ENCODE measurements around the gene RFX3.
A peak's percentile ranks its signal among the peaks of the same experiment; 100 is the strongest.

RFX3 gene

GRCh38 chr9:3525836-3526164 is at the start of gene RFX3:
TSS of gene RFX3 (minus strand) at chr9:3526001. CDS start at chr9:3395588, 130,413 bp downstream.
- peaks cover 24% of the 10 kb centered on the region for H3K36me3 ChIP-seq (ENCODE audit: insufficient read depth, low read length)
- H4K20me1 ChIP-seq (ENCODE audit: insufficient read depth, low read length): no peaks in the 10 kb centered on the region
- no peaks in the 10 kb centered on the region for H3K9me2 ChIP-seq (ENCODE audit: low read depth, low read length)
- peaks cover 53% of the 10 kb centered on the region for H3K4me1 ChIP-seq (ENCODE audit: insufficient read depth, low read length, severe bottlenecking)
- no peaks in the 10 kb centered on the region for H3K9me3 ChIP-seq (ENCODE audit: low read length)
- H2AFZ ChIP-seq (ENCODE audit: low read length): no peak within 1 kb of the TSS
- H3K27ac ChIP-seq (ENCODE audit: low read depth, low read length, poor library complexity, severe bottlenecking): peak within 1 kb of the TSS; percentile 97
- no peaks in the 10 kb centered on the region for H3K27me3 ChIP-seq (ENCODE audit: insufficient read depth, low read length)
- peak within 1 kb of the TSS; percentile 81 for H3K4me3 ChIP-seq (ENCODE audit: low read depth, low read length, poor library complexity, severe bottlenecking)
- peak within 1 kb of the TSS; percentile 92 for H3K4me2 ChIP-seq (ENCODE audit: low read length)
- H3K79me2 ChIP-seq (ENCODE audit: insufficient read depth, low read length): peaks cover 76% of the 10 kb centered on the region
- no peaks in the 10 kb centered on the region for H3F3A ChIP-seq (ENCODE audit: insufficient read depth, low read length)
- H3K9ac ChIP-seq (ENCODE audit: low read length): peak within 1 kb of the TSS; percentile 96
- TF ChIP-seq EZH2 (IDR thresholded peaks at IDR 0.05; ENCODE audit: borderline replicate concordance, low read length) (no peak), CTCF (IDR thresholded peaks at IDR 0.05; ENCODE audit: low read length) (no peak)

- no peaks in the 10 kb centered on the region for H3K9me3 ChIP-seq (ENCODE audit: low read length)
- H4K20me1 ChIP-seq (ENCODE audit: insufficient read depth, low read length): no peaks in the 10 kb centered on the region
- no peak overlapping the region for H2AFZ ChIP-seq (ENCODE audit: low read length)
- H3K4me2 ChIP-seq (ENCODE audit: low read length): no peak overlapping the region
- no peak overlapping the region for H3K4me3 ChIP-seq (ENCODE audit: low read depth, low read length, poor library complexity, severe bottlenecking)
- H3K4me1 ChIP-seq (ENCODE audit: insufficient read depth, low read length, severe bottlenecking): no peaks in the 10 kb centered on the region
- H3K36me3 ChIP-seq (ENCODE audit: insufficient read depth, low read length): no peaks in the 10 kb centered on the region
- no peak overlapping the region for H3K9ac ChIP-seq (ENCODE audit: low read length)
- no peaks in the 10 kb centered on the region for H3K79me2 ChIP-seq (ENCODE audit: insufficient read depth, low read length)
- H3F3A ChIP-seq (ENCODE audit: insufficient read depth, low read length): no peaks in the 10 kb centered on the region
- H3K27me3 ChIP-seq (ENCODE audit: insufficient read depth, low read length): no peaks in the 10 kb centered on the region
- TF ChIP-seq EZH2 (IDR thresholded peaks at IDR 0.05; ENCODE audit: borderline replicate concordance, low read length) (no peak), CTCF (IDR thresholded peaks at IDR 0.05; ENCODE audit: low read length) (no peak)
- H3K9me2 ChIP-seq (ENCODE audit: low read depth, low read length): no peaks in the 10 kb centered on the region
- no peak overlapping the region for H3K27ac ChIP-seq (ENCODE audit: low read depth, low read length, poor library complexity, severe bottlenecking)
Observed at GRCh38 chr9:3571500-3571899, 45.7 kb upstream of the RFX3 start.

GRCh38 chr9:3569529-3569928 is 43.7 kb upstream of the RFX3 start:
- H3K9ac ChIP-seq (ENCODE audit: low read length): no peak overlapping the region
- H3K9me3 ChIP-seq (ENCODE audit: low read length): no peaks in the 10 kb centered on the region
- no peaks in the 10 kb centered on the region for H3K9me2 ChIP-seq (ENCODE audit: low read depth, low read length)
- no peaks in the 10 kb centered on the region for H3K27me3 ChIP-seq (ENCODE audit: insufficient read depth, low read length)
- H3K4me3 ChIP-seq (ENCODE audit: low read depth, low read length, poor library complexity, severe bottlenecking): no peak overlapping the region
- H2AFZ ChIP-seq (ENCODE audit: low read length): no peak overlapping the region
- H3K27ac ChIP-seq (ENCODE audit: low read depth, low read length, poor library complexity, severe bottlenecking): no peak overlapping the region
- no peaks in the 10 kb centered on the region for H3F3A ChIP-seq (ENCODE audit: insufficient read depth, low read length)
- no peak overlapping the region for H3K4me2 ChIP-seq (ENCODE audit: low read length)
- TF ChIP-seq CTCF (IDR thresholded peaks at IDR 0.05; ENCODE audit: low read length) (no peak), EZH2 (IDR thresholded peaks at IDR 0.05; ENCODE audit: borderline replicate concordance, low read length) (no peak)
- H3K79me2 ChIP-seq (ENCODE audit: insufficient read depth, low read length): no peaks in the 10 kb centered on the region
- H4K20me1 ChIP-seq (ENCODE audit: insufficient read depth, low read length): no peaks in the 10 kb centered on the region
- no peaks in the 10 kb centered on the region for H3K4me1 ChIP-seq (ENCODE audit: insufficient read depth, low read length, severe bottlenecking)
- no peaks in the 10 kb centered on the region for H3K36me3 ChIP-seq (ENCODE audit: insufficient read depth, low read length)

Measured in OCI-LY1 (cell line).